K562 (cell line): ENCODE measurements around the gene BZW2. TPM values are rescaled to one million over a fixed set of nuclear protein-coding genes. Genes with fewer than 3 reads are reported as not detected.

ENCODE experiments used
- ARHGAP35 ChIP-seq: fragments of 450-650 bp; IDR thresholded peaks from 2 replicates; pipeline ENCODE4 v1.6.1; 2018; ENCODE audit not compliant: partially characterized antibody
- CSDE1 ChIP-seq, 2 experiments: fragments of 450-650 bp; IDR thresholded peaks; 2 replicates each; pipeline ENCODE4 v1.6.1; 2016; ENCODE audit warnings: mild to moderate bottlenecking in 1 of 2
- DMBX1 ChIP-seq: fragments of 250-450 bp; sonication (Bioruptor Pico); IDR thresholded peaks from 2 replicates; pipeline ENCODE4 v1.8.0; 2022; ENCODE audit warnings: inconsistent platforms, mild to moderate bottlenecking, moderate library complexity, borderline replicate concordance
- HDAC6 ChIP-seq: IDR thresholded peaks from 2 replicates; pipeline ENCODE4 v1.6.1; 2012; ENCODE audit warnings: low read depth, mild to moderate bottlenecking, control low read depth, inconsistent platforms, low read length, moderate library complexity
- TEAD1 ChIP-seq, 2 experiments: fragments of 450-650 bp in 1 of 2; sonication (generic) in 1 of 2; formaldehyde crosslinking; IDR thresholded peaks; 2 replicates each; pipeline versions ENCODE4 v1.4.0 to v1.8.0; 2020 to 2022; ENCODE audit warnings: mild to moderate bottlenecking in 2 of 2, missing genetic modification reagents in 1 of 2
- THRAP3 ChIP-seq: fragments of 450-650 bp; IDR thresholded peaks from 2 replicates; pipeline ENCODE4 v1.6.1; 2016; ENCODE audit warnings: mild to moderate bottlenecking, inconsistent platforms, borderline replicate concordance
- ZNF316 ChIP-seq: fragments of 450-650 bp; IDR thresholded peaks from 2 replicates; pipeline ENCODE4 v1.6.1; 2016
- polyA plus RNA-seq, 8 experiments: library from polyadenylated mRNA; depleted of rRNA in 4 of 8; stranded (reverse) in 5 of 8; unstranded in 3 of 8; fragments of >200 nt; fragmentation: Nextera tagmentation in 2 of 8; fragmentation: Illumina TruSeq in 1 of 8; extraction: Ambion mirVana in 2 of 8; extraction: Trizol in 1 of 8; gene quantifications; 2 replicates each; pipeline versions ENCODE4 v1.2.1 to v1.2.3, GENCODE V29; 2011 to 2014; ENCODE audit warnings: inconsistent platforms in 1 of 8, missing spikeins in 1 of 8
- total RNA-seq, 7 experiments: library from RNA; depleted of rRNA in 6 of 7; stranded (reverse); fragments of >200 nt in 6 of 7; fragmentation: Illumina TruSeq in 2 of 7; extraction: Trizol in 2 of 7; gene quantifications; 2 replicates each; pipeline versions ENCODE4 v1.2.1 to v1.2.3, GENCODE V29; 2011 to 2021; ENCODE audit warnings: low replicate concordance in 1 of 7
- TF ChIP-seq, protein P1 (sequence below): fragments of 450-650 bp; formaldehyde crosslinking; IDR thresholded peaks from 2 replicates; pipeline ENCODE4 v1.4.0; 2020; ENCODE audit warnings: mild to moderate bottlenecking, moderate library complexity
- TF ChIP-seq, protein P2 (sequence below), 3 experiments: fragments of 200-800 bp in 1 of 3; sonication (Bioruptor generic) in 1 of 3; sonication (generic) in 1 of 3; formaldehyde crosslinking in 1 of 3; IDR thresholded peaks; 2 replicates each; pipeline versions ENCODE4 v1.6.1 to v1.8.0; 2016 to 2022; ENCODE audit warnings: mild to moderate bottlenecking in 2 of 3, missing compliant biosample characterization in 2 of 3, missing genetic modification characterization in 2 of 3, missing genetic modification reagents in 1 of 3
- TF ChIP-seq, protein P3 (sequence below): fragments of 450-650 bp; IDR thresholded peaks from 2 replicates; pipeline ENCODE4 v1.6.1; 2016
- TF ChIP-seq, protein P4 (sequence below): fragments of 200-600 bp; sonication (generic); IDR thresholded peaks from one replicate; pipeline ENCODE4 v1.6.1; 2012; ENCODE audit warnings: mild to moderate bottlenecking, low read depth, low read length, inconsistent platforms

Gene BZW2
- total and polyA plus RNA-seq, 9 of the 15 experiments (the other 6 are each of a cell fraction or from before 2014, with no cell fraction given) = 140 to 316 (median 173) TPM

DNA sequence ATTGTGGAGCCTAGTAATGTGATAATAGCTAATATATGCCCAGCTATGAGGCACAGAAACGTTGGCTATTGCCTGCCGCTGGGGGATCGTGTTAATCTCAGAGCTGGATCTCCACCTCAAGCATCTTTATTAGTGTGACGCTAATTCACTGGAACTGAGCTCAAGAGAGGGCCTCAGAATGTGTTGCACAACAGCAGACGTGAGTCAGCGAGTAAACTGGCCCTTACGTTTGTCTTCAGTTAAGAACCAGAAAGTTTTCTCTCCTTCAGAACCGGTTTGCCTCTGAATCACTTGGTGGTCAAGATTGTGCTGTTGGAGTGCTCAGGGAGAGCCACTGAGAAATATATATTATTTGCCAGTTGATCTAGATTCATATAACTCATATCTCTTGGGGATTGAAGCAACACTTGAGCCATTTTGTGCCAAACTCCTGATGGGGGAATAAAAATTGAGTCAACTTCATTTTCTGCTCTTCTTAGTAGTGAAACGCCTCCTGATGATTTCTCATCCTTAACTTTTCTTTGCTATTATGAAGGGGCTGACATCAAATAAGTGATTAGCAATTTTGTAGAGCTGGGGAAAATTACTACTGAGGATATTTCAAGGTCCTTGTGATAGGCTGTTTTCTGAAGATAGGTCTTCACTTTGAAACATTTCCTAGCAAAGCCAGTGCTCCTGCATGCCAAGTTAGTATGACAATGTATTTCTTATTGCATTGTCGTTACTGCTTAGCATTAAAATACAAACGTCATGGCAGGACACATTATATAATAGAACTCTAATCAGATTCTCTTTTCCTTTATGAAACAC is 22.3 kb downstream of the BZW2 start (continued):
- TF ChIP-seq CSDE1 (IDR thresholded peaks at IDR 0.05) (no peak), THRAP3 (no peak), TEAD1 (CRISPR knock-in tag; IDR thresholded peaks at IDR 0.05) (peak; percentile 14 to 68; a peak in 1 of 4 replicates), HDAC6 (no peak), DMBX1 (CRISPR knock-in tag) (peak; percentile 95), ARHGAP35 (no peak), ZNF316 (peak; percentile 66; the same call in 1 of the 2 replicates)
- TF ChIP-seq, protein P1, sequence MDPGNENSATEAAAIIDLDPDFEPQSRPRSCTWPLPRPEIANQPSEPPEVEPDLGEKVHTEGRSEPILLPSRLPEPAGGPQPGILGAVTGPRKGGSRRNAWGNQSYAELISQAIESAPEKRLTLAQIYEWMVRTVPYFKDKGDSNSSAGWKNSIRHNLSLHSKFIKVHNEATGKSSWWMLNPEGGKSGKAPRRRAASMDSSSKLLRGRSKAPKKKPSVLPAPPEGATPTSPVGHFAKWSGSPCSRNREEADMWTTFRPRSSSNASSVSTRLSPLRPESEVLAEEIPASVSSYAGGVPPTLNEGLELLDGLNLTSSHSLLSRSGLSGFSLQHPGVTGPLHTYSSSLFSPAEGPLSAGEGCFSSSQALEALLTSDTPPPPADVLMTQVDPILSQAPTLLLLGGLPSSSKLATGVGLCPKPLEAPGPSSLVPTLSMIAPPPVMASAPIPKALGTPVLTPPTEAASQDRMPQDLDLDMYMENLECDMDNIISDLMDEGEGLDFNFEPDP (CRISPR knock-in tag) = no peak
- TF ChIP-seq, protein P2, sequence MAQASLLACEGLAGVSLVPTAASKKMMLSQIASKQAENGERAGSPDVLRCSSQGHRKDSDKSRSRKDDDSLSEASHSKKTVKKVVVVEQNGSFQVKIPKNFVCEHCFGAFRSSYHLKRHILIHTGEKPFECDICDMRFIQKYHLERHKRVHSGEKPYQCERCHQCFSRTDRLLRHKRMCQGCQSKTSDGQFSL (CRISPR knock-in tag; IDR thresholded peaks at IDR 0.05) = no peak
- TF ChIP-seq, protein P2 (tag; IDR thresholded peaks at IDR 0.05) = peak in 1 of 2 experiments; percentile 93; a peak in 2 of 4 replicates
- TF ChIP-seq, protein P3, sequence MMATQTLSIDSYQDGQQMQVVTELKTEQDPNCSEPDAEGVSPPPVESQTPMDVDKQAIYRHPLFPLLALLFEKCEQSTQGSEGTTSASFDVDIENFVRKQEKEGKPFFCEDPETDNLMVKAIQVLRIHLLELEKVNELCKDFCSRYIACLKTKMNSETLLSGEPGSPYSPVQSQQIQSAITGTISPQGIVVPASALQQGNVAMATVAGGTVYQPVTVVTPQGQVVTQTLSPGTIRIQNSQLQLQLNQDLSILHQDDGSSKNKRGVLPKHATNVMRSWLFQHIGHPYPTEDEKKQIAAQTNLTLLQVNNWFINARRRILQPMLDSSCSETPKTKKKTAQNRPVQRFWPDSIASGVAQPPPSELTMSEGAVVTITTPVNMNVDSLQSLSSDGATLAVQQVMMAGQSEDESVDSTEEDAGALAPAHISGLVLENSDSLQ = 0 out of 2 replicates have a peak, but pooled peaks have one; percentile 16
- TF ChIP-seq, protein P4, sequence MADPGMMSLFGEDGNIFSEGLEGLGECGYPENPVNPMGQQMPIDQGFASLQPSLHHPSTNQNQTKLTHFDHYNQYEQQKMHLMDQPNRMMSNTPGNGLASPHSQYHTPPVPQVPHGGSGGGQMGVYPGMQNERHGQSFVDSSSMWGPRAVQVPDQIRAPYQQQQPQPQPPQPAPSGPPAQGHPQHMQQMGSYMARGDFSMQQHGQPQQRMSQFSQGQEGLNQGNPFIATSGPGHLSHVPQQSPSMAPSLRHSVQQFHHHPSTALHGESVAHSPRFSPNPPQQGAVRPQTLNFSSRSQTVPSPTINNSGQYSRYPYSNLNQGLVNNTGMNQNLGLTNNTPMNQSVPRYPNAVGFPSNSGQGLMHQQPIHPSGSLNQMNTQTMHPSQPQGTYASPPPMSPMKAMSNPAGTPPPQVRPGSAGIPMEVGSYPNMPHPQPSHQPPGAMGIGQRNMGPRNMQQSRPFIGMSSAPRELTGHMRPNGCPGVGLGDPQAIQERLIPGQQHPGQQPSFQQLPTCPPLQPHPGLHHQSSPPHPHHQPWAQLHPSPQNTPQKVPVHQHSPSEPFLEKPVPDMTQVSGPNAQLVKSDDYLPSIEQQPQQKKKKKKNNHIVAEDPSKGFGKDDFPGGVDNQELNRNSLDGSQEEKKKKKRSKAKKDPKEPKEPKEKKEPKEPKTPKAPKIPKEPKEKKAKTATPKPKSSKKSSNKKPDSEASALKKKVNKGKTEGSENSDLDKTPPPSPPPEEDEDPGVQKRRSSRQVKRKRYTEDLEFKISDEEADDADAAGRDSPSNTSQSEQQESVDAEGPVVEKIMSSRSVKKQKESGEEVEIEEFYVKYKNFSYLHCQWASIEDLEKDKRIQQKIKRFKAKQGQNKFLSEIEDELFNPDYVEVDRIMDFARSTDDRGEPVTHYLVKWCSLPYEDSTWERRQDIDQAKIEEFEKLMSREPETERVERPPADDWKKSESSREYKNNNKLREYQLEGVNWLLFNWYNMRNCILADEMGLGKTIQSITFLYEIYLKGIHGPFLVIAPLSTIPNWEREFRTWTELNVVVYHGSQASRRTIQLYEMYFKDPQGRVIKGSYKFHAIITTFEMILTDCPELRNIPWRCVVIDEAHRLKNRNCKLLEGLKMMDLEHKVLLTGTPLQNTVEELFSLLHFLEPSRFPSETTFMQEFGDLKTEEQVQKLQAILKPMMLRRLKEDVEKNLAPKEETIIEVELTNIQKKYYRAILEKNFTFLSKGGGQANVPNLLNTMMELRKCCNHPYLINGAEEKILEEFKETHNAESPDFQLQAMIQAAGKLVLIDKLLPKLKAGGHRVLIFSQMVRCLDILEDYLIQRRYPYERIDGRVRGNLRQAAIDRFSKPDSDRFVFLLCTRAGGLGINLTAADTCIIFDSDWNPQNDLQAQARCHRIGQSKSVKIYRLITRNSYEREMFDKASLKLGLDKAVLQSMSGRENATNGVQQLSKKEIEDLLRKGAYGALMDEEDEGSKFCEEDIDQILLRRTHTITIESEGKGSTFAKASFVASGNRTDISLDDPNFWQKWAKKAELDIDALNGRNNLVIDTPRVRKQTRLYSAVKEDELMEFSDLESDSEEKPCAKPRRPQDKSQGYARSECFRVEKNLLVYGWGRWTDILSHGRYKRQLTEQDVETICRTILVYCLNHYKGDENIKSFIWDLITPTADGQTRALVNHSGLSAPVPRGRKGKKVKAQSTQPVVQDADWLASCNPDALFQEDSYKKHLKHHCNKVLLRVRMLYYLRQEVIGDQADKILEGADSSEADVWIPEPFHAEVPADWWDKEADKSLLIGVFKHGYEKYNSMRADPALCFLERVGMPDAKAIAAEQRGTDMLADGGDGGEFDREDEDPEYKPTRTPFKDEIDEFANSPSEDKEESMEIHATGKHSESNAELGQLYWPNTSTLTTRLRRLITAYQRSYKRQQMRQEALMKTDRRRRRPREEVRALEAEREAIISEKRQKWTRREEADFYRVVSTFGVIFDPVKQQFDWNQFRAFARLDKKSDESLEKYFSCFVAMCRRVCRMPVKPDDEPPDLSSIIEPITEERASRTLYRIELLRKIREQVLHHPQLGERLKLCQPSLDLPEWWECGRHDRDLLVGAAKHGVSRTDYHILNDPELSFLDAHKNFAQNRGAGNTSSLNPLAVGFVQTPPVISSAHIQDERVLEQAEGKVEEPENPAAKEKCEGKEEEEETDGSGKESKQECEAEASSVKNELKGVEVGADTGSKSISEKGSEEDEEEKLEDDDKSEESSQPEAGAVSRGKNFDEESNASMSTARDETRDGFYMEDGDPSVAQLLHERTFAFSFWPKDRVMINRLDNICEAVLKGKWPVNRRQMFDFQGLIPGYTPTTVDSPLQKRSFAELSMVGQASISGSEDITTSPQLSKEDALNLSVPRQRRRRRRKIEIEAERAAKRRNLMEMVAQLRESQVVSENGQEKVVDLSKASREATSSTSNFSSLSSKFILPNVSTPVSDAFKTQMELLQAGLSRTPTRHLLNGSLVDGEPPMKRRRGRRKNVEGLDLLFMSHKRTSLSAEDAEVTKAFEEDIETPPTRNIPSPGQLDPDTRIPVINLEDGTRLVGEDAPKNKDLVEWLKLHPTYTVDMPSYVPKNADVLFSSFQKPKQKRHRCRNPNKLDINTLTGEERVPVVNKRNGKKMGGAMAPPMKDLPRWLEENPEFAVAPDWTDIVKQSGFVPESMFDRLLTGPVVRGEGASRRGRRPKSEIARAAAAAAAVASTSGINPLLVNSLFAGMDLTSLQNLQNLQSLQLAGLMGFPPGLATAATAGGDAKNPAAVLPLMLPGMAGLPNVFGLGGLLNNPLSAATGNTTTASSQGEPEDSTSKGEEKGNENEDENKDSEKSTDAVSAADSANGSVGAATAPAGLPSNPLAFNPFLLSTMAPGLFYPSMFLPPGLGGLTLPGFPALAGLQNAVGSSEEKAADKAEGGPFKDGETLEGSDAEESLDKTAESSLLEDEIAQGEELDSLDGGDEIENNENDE = no peak
